Stimulated activated CD4-positive, alpha-beta T cell treated with anti-CD3 and anti-CD28 coated beads, Interleukin-15, amount 100 ng/mL, for 1 hour (primary cell): Measurements from ENCODE around the gene DMRTC2.
A peak's percentile ranks its signal among the peaks of the same experiment; 100 is the strongest.
"Not testable (repeated sequence)": the region's sequence is repeated elsewhere in the genome, so short reads cannot be mapped to it uniquely, and the experiment has no call there.

Experiments used
- DNase-seq, 2 donors: peaks; one replicate each; pipeline ENCODE4 v3.0.0-alpha.2; 2020; ENCODE audit warnings: low read depth in 1 of 2, low spot score in 1 of 2

The DMRTC2 gene

DNA sequence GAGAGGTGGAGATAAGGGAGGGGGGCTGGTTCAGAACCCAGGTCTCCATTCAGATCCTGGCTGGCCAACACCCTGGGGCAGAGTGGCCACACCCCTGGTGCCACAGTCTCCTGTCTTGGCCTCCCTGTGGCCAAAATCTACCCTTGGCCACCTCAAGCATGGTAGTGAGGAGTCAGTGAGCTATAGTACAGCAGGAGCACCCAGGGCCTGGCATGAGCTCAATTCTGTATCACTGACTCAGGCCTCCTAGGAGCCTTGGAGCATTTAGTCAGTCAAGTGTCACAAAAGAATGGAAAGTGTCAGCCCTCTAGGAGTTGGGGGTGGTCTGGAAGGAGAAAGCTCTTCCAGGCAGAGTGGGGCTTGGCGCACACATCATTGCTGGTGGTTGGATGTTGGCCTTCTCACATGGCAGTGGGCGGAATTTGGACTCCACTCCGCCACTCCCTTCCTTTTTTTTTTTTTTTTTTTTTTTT lies 25.6 kb downstream of the DMRTC2 start:
- DNase-seq, result no peak

DNA sequence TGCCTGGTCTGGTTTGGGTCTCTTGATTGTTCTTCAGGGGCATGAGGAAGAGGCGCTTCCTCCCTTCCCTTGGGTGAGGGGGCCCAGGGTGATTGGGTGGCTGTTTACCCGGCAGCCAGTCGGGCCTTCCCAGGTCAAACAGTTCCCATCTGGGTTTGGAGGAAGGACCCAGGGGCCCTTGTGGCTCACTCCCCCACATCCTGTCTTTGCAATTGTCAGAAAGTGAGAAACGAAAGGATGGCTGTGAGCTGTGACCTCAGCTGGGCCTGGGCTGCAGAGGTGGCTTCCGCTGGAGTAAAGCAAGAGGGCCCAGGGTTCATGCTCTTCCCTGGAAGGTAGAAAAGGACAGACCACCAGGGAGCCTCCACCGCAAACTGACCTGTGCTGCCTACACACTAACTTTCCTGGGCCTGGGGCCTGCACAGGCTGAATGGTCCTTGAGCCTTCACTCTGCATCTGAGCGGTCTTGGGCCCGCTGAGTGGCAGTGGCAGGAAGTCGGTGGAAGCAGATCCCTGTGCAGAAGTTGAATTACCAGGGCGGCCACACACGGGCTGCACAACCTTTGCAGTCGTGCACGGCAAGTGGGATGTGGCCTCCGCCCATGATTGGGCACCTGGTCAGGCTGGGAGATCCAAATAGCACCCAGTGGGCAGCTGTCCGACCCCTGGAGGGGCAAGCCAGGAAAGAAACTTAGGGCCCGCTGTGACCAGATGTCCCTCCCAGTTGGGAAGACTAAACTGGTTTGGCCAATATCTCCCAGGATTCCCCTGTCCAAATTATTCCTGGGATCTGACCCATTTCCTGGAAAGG lies 26.9 kb downstream of the DMRTC2 start:
- DNase-seq, result peak in 1 of 2 donors; percentile 22

DNA sequence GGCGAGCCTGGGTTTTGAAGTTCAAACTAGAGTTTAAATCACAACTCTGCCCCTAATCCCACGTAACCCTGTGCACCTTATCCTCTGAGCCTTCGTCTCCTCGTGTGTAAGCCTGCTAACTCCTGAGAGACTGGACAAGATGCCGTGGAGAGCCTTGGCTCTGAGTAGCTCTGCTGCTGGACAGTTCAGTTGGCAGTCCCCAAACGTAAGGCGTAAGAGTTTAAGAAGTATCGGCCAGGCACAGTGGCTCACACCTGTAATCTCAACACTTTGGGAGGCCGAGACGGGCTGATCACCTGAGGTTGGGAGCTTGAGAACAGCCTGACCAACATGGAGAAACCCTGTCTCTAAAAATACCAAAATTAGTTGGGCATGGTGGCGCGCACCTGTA lies 27.5 kb downstream of the DMRTC2 start:
- no peak for DNase-seq

DNA sequence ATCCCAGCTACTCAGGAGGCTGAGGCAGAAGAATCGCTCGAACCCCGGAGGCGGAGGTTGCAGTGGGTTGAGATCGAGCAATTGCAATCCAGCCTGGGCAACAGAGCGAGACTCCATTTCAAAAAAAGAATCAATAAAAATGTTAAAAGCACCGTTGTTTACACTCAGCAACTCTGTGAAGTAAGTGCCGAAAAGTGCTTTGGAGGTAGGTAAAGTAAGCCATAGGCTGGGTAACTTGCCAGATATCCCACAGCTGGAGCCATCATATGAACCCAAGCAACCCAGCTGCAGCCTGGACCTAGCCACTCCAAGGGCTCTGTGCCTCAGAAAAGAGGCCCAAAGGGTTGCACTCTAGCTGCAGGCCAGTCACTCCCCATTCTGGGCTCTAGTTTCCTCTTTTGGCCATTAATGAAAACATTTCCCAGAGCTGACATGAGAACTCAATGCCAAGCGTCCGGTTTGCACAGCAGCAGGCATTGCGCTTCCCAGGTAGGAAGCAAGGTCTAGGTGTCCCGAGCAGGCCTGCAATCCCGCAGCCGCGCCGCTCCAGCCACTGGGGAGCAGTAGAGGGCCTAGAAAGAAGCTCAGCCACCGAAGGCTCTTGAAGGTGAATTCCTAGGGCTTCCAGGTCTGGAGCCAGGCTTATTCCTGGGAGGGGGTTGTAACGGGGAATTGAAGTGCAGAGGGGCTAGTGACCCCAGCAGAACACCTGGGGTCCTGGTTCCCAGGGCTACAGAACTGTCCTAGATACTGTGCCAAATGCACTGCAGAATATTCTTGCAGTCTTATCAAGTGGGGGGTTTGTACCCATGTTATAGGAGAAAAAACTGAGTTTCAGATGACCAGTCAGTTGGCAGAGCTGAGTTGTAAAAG lies 28.2 kb downstream of the DMRTC2 start:
- peak; percentile 42 to 61 for DNase-seq

DNA sequence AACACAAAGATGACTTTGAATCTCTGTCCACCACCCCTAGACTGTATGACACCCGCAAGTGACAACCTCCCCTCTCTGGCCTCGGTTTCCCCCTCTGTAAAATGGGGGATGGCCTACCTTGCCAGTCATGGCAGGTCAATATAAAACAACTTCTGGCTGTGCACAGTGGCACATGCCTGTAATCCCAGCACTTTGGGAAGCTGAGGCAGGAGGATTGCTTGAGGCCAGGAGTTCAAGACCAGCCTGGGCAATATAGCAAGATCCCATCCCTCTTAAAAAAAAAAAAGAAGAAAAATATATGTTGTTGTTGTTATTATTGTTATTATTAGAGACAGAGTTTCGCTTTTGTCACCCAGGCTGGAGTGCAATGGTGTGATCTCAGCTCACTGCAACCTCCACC lies 31.1 kb downstream of the DMRTC2 start:
- DNase-seq, result not testable (repeated sequence)

DNA sequence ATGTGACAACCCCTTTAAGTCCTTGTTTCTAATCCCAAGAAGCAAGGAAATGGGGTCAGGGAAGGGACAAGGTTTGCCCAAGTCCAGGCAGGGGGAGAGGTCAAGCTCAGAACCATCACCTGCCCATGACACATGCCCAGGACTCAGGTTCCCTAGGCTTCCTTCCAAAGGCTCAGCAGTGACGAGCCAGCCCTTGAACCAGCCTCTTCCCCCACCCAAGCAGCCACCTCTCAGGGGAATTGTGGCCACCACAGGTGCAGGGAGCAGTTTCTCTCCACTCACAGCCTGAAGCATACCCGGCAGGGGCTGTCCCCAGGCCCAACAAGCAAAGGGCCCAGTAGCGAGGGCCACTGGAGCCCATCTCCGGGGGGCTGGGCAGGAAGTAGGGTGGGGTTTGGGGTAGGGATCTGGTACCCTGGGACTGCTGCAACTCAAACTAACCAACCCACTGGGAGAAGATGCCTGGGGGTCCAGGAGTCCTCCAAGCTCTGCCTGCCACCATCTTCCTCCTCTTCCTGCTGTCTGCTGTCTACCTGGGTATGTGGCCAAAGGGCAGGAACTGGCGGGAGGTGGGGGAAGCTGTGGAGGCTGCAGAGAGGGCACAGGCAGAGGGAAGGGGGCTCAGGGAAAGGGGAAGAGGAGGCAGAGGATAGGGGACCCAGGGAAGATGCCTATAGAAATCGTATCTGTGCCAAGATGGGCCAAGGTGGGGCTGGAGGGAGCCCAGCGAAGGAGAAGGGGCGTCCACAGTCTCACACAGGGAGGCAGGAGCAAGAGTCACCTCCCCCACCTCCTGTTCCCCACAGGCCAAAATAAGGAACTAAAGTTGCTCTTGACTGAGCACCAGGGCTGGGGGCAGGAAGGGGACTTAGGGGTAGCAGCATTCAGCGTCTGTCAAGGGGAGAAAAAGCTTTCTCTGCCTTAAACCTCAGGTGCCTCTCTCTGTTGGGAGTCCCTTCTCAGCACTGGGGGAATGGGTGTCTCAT lies 32.3 kb downstream of the DMRTC2 start, which contains the start of gene CD79A:
TSS of gene CD79A (plus strand) at position 433 of the 986 bp plus-strand sequence. CDS start at position 459, 26 bp downstream.
- no peak for DNase-seq

DNA sequence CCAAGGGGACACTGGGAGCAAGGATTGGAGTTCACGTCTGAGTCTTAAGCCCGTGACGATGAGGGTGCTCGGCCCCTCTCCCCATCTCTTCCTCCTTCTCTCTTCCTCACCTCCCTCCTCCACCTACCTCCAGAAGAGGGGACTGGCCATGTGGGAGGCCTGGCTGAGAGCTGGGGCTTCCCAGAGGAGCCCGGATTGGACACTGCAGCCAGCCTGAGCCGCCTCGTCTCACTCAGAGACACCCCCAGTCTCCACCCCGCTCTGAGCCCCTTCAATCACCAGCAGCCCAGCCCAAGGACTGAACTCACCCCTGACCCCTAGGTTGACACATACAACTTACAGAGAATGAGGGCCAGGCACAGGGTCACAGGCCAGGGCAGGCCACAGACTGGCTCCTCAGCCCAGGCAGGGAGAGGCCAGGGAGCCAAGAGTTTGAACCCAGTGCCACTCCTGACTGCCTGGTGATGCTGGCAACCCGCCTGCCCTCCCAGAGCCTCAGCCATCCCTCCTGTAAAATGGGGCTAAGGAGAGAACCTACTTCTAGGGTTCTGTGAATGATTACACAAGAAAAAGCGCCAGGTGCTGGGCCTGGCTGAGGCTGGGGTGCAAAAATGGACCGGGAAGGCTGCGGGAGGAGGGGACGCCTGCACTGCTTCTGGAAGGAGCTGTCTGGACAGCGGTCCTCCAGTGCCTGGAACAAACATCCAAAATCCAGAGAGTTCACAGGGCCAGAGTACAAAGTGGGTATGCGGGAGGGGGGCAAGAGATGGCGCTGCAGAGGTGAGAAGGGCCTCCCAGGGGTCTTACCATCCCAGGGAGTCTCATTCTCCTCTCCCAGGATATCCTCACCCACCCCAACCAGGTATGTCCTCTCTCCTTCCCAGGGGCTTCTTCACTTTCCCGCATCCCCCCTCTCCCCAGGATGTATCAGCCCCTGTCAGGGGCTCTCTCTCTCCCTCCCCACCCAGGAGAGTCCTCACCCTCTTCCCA lies 33.4 kb downstream of the DMRTC2 start:
- no peak for DNase-seq

DNA sequence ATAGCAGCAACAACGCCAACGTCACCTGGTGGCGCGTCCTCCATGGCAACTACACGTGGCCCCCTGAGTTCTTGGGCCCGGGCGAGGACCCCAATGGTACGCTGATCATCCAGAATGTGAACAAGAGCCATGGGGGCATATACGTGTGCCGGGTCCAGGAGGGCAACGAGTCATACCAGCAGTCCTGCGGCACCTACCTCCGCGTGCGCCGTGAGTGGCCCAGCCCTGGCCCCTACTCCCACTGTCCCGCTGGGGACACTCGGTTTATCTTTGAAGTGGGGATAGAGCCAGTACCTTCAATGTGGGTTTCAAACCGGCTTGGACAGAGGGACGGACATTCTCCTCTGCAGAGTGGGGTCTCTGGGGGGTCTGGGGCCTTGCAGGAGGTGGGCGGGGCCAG lies 34.2 kb downstream of the DMRTC2 start:
- no peak for DNase-seq

DNA sequence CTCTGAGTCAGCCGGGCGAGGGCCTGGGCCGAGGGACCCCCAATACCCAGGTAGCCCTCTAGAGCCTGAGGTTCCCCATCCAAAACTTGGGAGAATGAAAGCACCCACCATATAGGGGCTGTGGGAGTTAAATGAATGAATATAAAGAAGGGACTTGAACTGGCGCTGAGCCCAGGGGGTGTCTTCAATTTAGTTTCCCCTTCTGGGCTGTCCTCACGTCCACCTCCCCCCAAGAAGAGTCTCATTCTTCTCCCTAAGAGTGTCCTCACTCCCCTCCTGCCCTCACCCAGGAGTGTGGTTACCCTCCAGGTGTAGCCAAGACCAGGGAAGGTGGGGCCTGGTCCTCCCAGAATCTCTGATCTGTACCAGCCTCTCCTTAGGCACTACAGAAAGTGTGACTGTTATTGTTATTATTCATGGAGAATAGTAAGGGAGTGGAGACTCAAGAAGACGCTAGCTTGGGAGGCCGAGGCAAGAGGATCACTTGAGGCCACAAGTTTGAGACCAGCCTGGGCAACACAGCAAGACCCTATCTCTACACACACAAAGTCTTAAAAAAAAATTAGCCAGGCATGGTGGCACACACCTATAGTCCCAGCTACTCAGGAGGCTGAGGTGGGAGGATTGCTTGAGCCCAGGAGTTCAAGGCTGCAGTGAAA lies 35.0 kb downstream of the DMRTC2 start:
- no peak for DNase-seq

DNA sequence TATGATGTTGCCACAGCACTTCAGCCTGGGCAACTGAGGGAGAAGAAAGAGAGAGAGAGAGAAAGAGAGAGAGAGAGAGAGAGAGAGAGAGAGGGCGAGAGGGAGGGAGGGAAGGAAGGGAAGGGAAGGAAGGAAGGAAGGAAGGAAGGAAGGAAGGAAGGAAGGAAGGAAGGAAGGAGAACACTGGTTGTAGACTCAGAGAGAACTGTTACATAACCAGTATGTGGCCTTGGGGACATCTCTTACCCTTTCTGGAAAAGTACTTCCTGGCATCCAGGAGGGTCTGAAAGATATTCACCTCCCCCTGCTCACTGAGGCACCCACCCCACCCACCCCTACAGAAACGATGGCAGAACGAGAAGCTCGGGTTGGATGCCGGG lies 35.5 kb downstream of the DMRTC2 start:
- no peak for DNase-seq

DNA sequence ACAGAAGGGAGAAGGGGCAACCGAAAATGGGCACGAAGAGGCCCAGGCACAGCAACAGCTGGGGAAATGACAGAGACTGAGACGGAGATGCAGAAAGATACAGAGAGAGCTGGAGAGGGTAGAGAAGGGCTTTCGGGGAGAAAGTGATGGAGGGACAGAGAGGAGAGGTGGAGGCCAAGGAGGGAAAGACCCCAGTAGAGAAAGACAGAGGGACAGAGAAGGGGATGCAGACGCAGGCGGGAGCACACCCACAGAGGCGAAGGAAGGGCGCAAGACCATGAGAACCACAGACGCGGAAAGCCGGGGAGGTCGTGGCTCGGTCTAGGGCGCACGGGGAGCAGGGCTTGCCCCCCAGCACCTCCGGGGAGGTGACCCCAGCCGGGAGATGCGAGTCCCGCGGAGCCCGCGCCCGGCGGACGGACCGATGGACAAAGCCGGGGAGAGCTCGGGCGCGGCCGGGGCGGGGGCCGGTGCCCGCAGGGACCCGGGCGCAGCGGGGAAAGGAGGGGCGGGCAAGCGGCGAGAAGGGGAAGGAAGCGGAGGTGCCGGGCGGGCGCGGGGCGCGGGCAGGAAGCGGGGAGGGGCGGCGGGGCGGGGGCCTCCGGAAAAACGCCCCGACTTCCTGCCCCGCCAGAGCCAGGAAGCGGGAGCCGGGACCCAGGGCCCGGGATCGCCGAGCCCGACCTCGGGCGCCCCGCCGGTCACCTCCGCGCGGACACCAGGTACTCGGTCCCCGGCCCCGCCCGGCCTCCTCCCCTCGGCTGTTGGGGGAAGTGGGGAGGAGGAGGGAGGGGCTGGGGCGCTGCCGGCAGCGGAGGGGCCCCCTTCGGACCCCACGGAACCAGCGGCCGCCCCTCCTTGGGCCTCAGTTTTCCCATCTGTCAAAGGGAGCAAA lies 38.0 kb downstream of the DMRTC2 start, which contains the start of gene ARHGEF1:
TSS of gene ARHGEF1 (plus strand) at position 617 of the 895 bp plus-strand sequence. CDS start 4,899 bp downstream, outside the sequence.
- DNase-seq, result peak in 1 of 2 donors; percentile 26

DNA sequence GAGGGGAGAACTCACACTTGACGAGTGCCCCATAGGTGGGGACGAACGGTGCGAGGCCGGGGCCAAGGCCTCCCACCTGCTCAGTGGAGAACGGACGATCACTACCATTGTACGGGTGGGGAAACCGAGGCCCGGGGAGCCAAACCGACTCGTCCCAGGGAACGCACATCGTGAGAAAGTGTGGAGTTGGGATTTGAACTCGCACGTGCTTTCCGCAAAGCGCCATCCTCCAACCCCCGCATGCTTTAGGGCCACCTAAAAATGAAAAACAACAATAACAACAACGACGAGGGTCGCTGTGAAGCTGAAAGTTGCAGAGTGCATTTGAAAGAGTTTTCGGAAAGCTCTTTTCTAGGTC lies 38.6 kb downstream of the DMRTC2 start:
- DNase-seq, result no peak

DNA sequence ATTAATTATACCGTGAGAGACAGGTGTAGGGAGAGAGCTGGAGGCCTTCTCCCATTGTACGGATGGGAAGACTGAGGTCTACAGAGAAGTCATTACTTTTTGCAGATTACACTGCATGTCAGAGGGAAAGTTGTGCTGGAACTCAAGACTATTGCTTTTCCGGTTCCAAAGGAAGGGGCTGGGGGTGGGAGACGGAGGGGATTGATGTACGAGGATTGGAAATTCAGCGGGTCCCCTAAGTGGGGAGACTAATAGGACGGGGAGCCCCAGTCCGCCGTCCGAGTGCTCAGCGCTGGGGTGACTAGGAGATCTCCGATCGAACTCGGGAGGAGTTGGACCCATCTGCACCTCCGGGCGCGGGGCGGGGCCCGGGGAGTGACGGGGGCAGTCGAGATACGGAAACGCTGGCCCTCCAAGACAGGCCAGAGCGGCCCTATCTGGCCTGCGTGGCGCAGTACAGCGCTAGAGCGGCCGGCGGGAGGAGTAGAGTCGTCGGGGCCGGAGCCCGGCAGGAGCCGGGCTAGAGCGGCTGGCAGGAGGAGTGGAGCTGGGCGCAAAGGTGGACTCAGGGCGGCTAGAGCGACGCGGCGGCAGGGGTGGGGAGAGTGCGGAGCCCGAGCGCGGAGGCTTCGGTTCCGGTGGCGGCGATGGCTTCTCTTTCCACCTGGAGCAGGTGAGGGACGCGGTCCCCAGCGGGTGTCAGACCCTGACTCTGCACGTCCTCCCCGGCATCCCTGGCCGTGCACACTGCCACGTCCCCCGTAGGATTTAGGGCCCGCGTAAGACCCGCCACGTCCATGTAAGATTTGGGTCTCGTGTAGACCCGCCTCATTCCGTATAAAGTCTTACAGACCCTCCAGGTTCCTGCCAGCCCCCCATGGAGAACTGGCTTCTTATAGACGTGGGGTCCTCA lies 39.2 kb downstream of the DMRTC2 start:
- DNase-seq, result peak; percentile 80 to 82

DNA sequence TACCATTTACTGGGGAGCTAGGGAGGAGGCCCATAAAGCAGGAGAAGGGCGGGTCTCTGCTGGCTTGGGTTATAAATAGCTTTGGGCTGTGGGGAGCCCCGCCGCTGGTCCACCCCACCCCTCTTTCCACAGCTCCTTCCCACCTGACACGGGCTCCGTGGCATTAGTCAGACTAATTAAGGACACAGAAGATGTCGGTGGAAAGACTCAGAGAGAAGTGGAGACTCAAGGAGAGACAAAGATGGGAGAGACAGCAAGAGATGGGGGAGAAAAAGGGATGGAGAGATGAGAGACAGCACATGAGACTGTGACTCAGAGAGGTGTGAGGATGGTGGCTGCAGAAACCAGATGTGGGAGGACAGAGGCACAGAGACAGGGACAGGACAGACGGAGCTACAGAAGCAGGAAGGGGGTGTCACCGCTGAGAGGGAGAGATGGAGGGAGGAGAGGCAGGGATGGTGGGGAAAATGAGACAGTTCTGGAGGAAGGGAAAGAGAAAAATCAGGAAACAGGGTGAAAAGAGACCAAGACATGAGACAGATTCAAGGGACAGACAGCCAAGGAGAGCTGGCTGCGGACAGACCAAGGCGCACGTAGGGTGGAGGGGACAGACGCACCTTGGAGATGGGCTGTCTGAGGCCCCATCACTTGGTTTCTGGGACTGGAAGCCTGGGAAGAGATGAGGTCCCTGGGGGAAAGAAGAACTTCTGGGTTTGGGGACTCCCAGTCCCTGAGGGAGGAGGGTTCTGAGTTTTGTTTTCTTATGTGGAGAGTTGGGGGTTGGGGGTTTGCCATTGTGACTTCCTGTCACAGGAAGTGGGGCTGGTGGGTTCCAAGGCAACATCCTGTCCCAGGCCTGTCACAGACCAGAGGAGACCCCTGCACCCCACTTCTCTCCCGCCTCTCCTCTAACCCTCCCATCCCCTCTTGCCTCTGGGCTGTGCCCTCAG lies 42.2 kb downstream of the DMRTC2 start:
- peak in 1 of 2 donors; percentile 48 for DNase-seq

DNA sequence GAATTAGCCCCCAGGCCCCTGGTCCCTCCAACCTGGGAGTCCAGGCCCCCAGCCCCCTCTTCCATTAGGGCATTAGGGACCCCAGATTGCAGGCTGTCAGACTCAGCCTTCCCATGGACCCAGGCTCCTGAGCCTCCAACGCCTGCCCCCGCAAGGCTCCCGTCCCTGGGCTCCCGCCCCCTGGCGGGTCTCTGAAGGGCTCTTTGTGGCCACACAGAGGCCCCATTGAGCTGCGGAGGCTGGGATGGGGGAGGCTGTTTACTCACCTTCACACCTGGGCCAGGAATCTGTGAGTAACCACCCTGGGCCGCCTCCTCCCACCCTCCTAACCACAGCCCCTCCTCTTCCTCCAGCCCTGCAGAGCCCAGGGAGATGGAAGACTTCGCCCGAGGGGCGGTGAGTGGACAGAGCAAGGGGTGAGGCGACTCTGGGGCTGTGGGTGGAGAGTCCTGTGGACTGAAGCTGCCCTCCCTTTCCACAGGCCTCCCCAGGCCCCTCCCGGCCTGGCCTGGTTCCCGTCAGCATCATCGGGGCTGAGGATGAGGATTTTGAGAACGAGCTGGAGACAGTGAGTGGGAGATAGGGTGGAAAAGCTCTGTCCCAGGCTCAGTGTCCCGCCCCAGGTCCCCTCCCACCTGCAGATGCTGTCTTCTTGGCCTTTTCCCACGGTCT lies 43.0 kb downstream of the DMRTC2 start:
- peak; percentile 71 to 78 for DNase-seq
